Ovary (tissue), 9 donors: ENCODE results near the gene MAFB. TPM values are rescaled to one million over a fixed set of nuclear protein-coding genes. Genes with fewer than 3 reads are reported as not detected.

Source experiments
- DNase-seq, 5 donors: peaks; one replicate each; pipeline ENCODE4 v3.0.0-alpha.2; 2019 to 2020
- H3K27ac ChIP-seq, 2 donors: fragments of 200-600 bp; one replicate each; pipeline versions ENCODE4 v1.5.1 to v1.8.0; 2019 to 2022
- H3K27me3 ChIP-seq: fragments of 200-600 bp; one replicate; pipeline ENCODE4 v1.8.0; 2022
- H3K36me3 ChIP-seq: fragments of 200-600 bp; sonication (generic); one replicate; pipeline ENCODE4 v1.5.1; 2019
- H3K4me1 ChIP-seq: one replicate; pipeline ENCODE4 v1.8.1; 2013; ENCODE audit warnings: mild to moderate bottlenecking, moderate library complexity; ENCODE audit not compliant: insufficient read depth
- H3K4me3 ChIP-seq: fragments of 200-600 bp; sonication (generic); one replicate; pipeline ENCODE4 v1.5.1; 2017
- H3K9me3 ChIP-seq, 2 donors: fragments of 200-600 bp in 1 of 2; sonication (generic) in 1 of 2; one replicate each; pipeline versions ENCODE4 v1.5.1 to v1.8.1; 2013 to 2019; ENCODE audit warnings: mild to moderate bottlenecking in 1 of 2, moderate library complexity in 1 of 2
- CTCF ChIP-seq, 3 donors: fragments of 450-650 bp in 2 of 3; fragments of 200-600 bp in 1 of 3; IDR thresholded peaks; one replicate each; pipeline versions ENCODE4 v1.5.1 to v1.8.0; 2016 to 2022; ENCODE audit warnings: antibody characterized with exemption in 3 of 3, mild to moderate bottlenecking in 1 of 3
- EP300 ChIP-seq: sonication (generic); formaldehyde crosslinking; IDR thresholded peaks from one replicate; pipeline ENCODE4 v1.6.1; 2017; ENCODE audit warnings: antibody characterized with exemption
- POLR2A ChIP-seq: fragments of 450-650 bp; IDR thresholded peaks from one replicate; pipeline ENCODE4 v1.6.1; 2017; ENCODE audit warnings: antibody characterized with exemption, mild to moderate bottlenecking, moderate library complexity
- WGBS, 3 donors: extraction: QIAGEN DNeasy Blood & Tissue Kit in 1 of 3; methylation state at CpG; one replicate each; pipeline versions ENCODE4 v1.1.5 to v1.1.7; 2013 to 2017; 5-methylcytosine and 5-hydroxymethylcytosine counted together
- intact Hi-C, 4 donors: fragments of 100-400 bp; cut with DNase I; formaldehyde crosslinking; loops; one replicate each; pipeline versions ENCODE4 v1.11.0 to v1.15.1; 2022 to 2023
- polyA plus RNA-seq, 2 donors: library from polyadenylated mRNA; stranded (reverse); fragments of 200-250 nt in 1 of 2; fragments of 350-450 nt in 1 of 2; fragmentation: Illumina TruSeq in 1 of 2; extraction: RNeasy Lipid Tissue Mini Kit (QIAGEN cat#74804) in 1 of 2; gene quantifications; one replicate each; pipeline ENCODE4 v1.2.3, GENCODE V29; 2013 to 2014
- total RNA-seq, 7 donors: library from RNA; depleted of rRNA in 2 of 7; stranded (reverse); fragments of >200 nt in 2 of 7; fragmentation: NEBNext Ultra II Directional in 3 of 7; extraction: Animal tissue kit (Norgen Biotek cat#: 25700) in 3 of 7; gene quantifications; one replicate each; pipeline versions ENCODE4 v1.1.0 to v1.2.4, GENCODE V29; 2016 to 2023
- donor health status: DM: no; HTN: no; CAD: no; lungs with moderate emphysema.
- donor health status: DM: no; HTN: no; CAD: no.
- donor health status: Bipolar disorder and iron deficiency.
- donor health status: DM: yes; HTN: yes; CAD: no.
- donor health status: DM: no; HTN: no; CAD: no.
- donor health status: DM: yes; HTN: yes; CAD: no.

MAFB gene
- total and polyA plus RNA-seq, 9 donors: 6.9 to 29.4 (median 11.9) TPM

GRCh38 chr20:40714916-40715315 lies 25.9 kb upstream of the MAFB start:
- H3K27ac ChIP-seq: no peak overlapping the region
- no peaks in the 10 kb centered on the region for H3K36me3 ChIP-seq
- WGBS, 3 donors: 89 to 90% (median 89%) methylated on average over 3 of the region's 3 CpGs
- intact Hi-C loops: no loop called here
- TF ChIP-seq POLR2A: no peak
- TF ChIP-seq CTCF (IDR thresholded peaks at IDR 0.05): no peak
- TF ChIP-seq EP300: no peak
- H3K4me1 ChIP-seq: no peaks in the 10 kb centered on the region
- DNase-seq: no peak
- no peaks in the 10 kb centered on the region for H3K9me3 ChIP-seq
- no peaks in the 10 kb centered on the region for H3K27me3 ChIP-seq
- no peak overlapping the region for H3K4me3 ChIP-seq

GRCh38 chr20:40714109-40714508 lies 25.1 kb upstream of the MAFB start:
- H3K9me3 ChIP-seq: no peaks in the 10 kb centered on the region
- DNase-seq: no peak
- intact Hi-C loops: no loop called here
- no peak overlapping the region for H3K4me3 ChIP-seq
- H3K27ac ChIP-seq: no peak overlapping the region
- H3K36me3 ChIP-seq: no peaks in the 10 kb centered on the region
- 88 to 93% (median 91%) methylated on average over 4 of the region's 4 CpGs for WGBS, 3 donors
- no peaks in the 10 kb centered on the region for H3K4me1 ChIP-seq
- H3K27me3 ChIP-seq: no peaks in the 10 kb centered on the region
- TF ChIP-seq POLR2A: no peak
- TF ChIP-seq EP300: no peak
- TF ChIP-seq CTCF (IDR thresholded peaks at IDR 0.05): no peak

- Histone ChIP-seq H3K36me3 (no peaks in the 10 kb centered on the region), H3K4me3 (no peak overlapping the region), H3K4me1 (no peaks in the 10 kb centered on the region), H3K27ac (no peak overlapping the region), H3K27me3 (no peaks in the 10 kb centered on the region), H3K9me3 (no peaks in the 10 kb centered on the region)
- TF ChIP-seq CTCF (IDR thresholded peaks at IDR 0.05): no peak
- no peak for TF ChIP-seq POLR2A
- no peak for TF ChIP-seq EP300
- intact Hi-C loops: no loop called here
- WGBS, 3 donors: 60 to 72% (median 70%) methylated on average over 6 of the region's 6 CpGs
- no peak for DNase-seq
Observed at GRCh38 chr20:40713508-40713907, 24.5 kb upstream of the MAFB start.

GRCh38 chr20:40711079-40711478 lies 22.0 kb upstream of the MAFB start:
- Histone ChIP-seq H3K27me3 (no peaks in the 10 kb centered on the region), H3K27ac (no peak overlapping the region), H3K9me3 (no peaks in the 10 kb centered on the region), H3K4me1 (no peaks in the 10 kb centered on the region), H3K4me3 (no peak overlapping the region), H3K36me3 (no peaks in the 10 kb centered on the region)
- intact Hi-C loops: no loop called here
- TF ChIP-seq EP300: no peak
- no peak for TF ChIP-seq CTCF (IDR thresholded peaks at IDR 0.05)
- no peak for TF ChIP-seq POLR2A
- 67 to 74% (median 74%) methylated on average over 13 of the region's 13 CpGs for WGBS, 3 donors
- DNase-seq: no peak

- intact Hi-C loops: no loop called here
- Histone ChIP-seq H3K27me3 (no peaks in the 10 kb centered on the region), H3K4me3 (no peak overlapping the region), H3K9me3 (no peaks in the 10 kb centered on the region), H3K27ac (no peak overlapping the region), H3K36me3 (no peaks in the 10 kb centered on the region), H3K4me1 (no peaks in the 10 kb centered on the region)
- no peak for TF ChIP-seq EP300
- 77 to 80% (median 80%) methylated on average over 13 of the region's 13 CpGs for WGBS, 3 donors
- no peak for DNase-seq
Observed at GRCh38 chr20:40710603-40711002, 21.6 kb upstream of the MAFB start.
